HG03135 (cell line): Measurements from ENCODE around the gene SEBOX.

Experiments used
- ATAC-seq: cut with Tn5 transposase; IDR thresholded peaks from one replicate; pipeline ENCODE4 v1.9.1; 2021; ENCODE audit warnings: mild to moderate bottlenecking, moderate library complexity; ENCODE audit not compliant: unreplicated experiment

SEBOX gene

DNA sequence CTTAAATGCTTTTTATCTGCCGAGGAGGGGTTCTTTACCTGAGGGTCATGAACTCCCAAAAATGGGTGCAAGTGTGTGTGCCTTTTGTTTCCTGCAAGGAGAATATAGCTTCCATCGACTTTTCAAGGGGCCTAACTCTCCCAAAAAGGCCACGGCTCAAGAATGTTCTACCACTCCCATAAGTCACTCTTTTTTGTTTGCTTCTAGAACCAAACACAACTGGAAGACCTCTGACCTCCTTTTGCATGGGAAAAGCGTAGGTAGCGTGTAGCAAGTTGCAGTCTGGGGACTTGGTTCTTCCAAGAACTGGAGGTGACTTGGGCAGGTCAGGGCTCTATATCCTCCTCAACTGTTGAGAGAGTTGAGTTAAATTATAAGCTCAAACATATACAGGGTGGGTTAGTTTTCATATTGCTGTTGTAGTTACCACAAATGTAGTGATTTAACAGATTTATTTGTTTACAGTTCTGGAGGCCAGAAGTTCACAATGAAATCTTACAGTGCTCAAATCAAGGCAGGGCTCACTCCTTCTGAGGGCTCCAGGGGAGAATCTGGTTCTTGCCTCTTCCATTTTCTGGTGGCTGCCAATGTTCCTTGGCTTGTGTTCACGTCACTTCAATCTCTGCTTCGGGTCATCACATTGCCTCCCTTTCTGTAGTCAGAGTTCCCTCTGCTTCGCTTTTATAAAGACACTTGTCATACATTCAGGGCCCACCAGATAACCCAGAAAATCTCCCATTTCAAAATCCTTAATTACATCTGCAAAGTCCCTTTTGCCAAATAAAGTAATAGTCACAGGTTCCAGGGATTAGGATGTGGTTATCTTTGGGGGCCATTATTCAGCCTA lies 44.6 kb downstream of the SEBOX start:
- ATAC-seq = no peak

DNA sequence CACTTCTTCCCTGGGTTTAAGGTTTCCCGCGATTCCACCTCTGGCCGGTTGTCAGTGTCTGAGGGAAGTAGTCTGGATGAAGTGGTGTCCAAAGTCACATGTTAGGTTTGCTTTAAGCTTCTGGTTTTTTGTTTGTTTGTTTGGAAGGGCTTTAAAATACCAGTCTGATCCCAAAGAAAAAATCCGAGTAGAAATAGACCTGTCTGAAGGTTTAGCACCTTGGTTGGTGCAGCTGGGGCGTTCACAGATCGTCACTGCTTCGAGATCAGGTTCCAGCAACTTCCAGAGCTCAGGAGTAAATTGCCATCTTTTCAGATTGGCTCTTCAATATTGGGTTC lies 45.4 kb downstream of the SEBOX start:
- no peak for ATAC-seq

DNA sequence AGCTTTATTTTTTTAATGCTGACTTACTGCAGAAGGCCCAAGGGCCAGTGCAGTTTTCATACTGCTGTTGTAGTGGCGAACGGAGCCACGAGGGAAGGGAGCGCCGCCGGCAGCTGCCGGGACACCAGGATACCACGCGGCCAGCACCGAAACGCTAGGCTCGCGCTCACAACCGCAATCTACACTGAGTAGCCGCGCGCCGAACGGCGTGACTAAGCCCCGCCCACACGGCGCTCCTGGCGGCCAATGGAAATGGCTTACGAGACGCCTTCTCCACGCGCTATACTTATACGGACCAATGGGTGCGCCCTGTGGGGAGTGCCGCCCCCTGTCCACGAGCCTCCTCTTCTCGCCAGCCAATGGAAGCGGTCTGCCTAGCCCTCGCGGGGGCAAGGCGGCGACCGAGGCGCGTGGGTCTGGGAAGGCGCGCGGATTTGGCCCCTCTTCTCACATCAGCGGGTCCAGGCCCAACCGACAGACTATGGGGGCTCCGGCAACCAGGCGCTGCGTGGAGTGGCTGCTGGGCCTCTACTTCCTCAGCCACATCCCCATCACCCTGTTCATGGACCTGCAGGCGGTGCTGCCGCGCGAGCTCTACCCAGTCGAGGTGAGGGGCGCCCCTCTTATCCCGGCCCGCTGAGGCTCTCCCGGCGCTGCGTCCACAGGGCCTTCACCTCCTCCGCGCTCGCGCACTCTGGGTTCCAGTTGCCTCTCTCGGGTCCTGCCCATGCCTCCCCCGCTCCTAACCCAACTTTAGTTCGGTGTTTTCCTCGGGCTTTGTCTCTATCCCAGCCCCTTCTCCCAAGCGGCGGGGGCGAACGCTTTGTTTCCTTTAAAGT lies 46.0 kb downstream of the SEBOX start, which contains the start of gene TMEM97:
Gene TMEM97, plus strand, starts transcription at position 442 of the 839 bp plus-strand sequence. Its CDS starts 40 bp downstream, at position 482.
- peak; percentile 91 for ATAC-seq

DNA sequence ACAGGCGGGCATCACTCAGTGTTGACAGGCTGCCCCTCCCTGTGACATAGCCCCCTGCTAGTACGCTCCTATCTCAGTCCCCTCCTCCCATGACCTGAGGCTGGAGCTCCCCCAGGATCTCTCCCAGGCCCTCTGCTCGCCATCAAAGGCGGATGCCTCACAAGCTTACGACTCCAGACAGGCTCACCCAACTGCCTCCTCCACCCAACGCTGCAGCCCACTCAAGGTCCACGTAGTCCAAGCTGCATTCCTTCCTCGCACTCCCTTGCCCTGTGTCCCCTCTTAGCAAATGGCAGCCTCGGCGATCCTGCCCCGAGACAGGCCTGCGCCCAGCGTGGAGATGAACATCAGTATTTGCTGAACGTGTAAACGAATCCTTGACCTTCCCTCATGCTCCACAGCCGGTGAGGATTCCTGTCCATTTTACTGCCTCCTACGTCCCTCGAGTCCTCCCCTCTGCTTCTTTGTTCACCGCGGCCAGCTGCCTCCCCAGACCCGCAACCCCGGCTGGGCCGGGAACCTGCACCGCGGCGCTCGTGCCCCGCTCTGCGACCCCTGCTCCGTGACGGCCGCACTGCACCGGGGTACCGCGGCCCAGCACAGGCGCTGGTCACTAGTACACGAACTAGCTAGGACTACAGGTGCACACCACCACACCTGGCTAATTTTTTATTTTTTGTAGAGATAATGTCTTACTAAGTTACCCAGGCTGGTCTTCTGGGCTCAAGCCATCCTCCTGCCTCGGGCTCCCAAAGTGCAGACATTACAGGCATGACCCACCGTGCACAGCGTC lies 46.8 kb downstream of the SEBOX start:
- peak; percentile 3 for ATAC-seq

- no peak for ATAC-seq
Observed at GRCh38 chr17:28317099-28317965, 47.7 kb downstream of the SEBOX start.

GRCh38 chr17:28315846-28316705 lies 48.9 kb downstream of the SEBOX start:
- ATAC-seq = no peak

GRCh38 chr17:28313841-28314240 lies 51.2 kb downstream of the SEBOX start:
- no peak for ATAC-seq
